Activated CD8-positive, alpha-beta T cell treated with anti-CD3 and anti-CD28 coated beads for 36 hours (primary cell): Measurements from ENCODE around the gene AMOTL2. TPM values are rescaled to one million over a fixed set of nuclear protein-coding genes. Genes with fewer than 3 reads are reported as not detected.

Experiments used
- ATAC-seq: fragments of 200-7000 bp; cut with Tn5 transposase; one replicate; pipeline ENCODE4 v1.10.0; 2021; ENCODE audit warnings: mild to moderate bottlenecking, moderate library complexity
- CTCF ChIA-PET: fragments of 350-600 bp; sonication (Branson Sonifier 250); formaldehyde crosslinking; loops from one replicate; lab custom pipeline; 2021; ENCODE audit warnings: antibody characterized with exemption; lab: Charles Lee
- POLR2A ChIA-PET: fragments of 350-600 bp; sonication (Branson Sonifier 250); formaldehyde crosslinking; loops from one replicate; lab custom pipeline; 2021; ENCODE audit warnings: antibody characterized with exemption; lab: Charles Lee
- DNase-seq: peaks from one replicate; pipeline ENCODE4 v3.0.0-alpha.2; 2020
- H3K27ac Mint-ChIP-seq: one replicate; pipeline ENCODE4 v1.8.0; 2021; ENCODE audit warnings: mild to moderate bottlenecking, mixed read lengths
- H3K27me3 Mint-ChIP-seq: one replicate; pipeline ENCODE4 v1.8.0; 2021; ENCODE audit warnings: mixed read lengths
- H3K36me3 Mint-ChIP-seq: one replicate; pipeline ENCODE4 v1.8.0; 2021; ENCODE audit warnings: low read depth, mixed read lengths
- H3K4me1 Mint-ChIP-seq: one replicate; pipeline ENCODE4 v1.8.0; 2021; ENCODE audit warnings: low read depth, mixed read lengths
- H3K4me3 Mint-ChIP-seq: one replicate; pipeline ENCODE4 v1.8.0; 2021; ENCODE audit warnings: mild to moderate bottlenecking, moderate library complexity, mixed read lengths
- H3K9me3 Mint-ChIP-seq: one replicate; pipeline ENCODE4 v1.8.0; 2021; ENCODE audit warnings: mixed read lengths
- intact Hi-C: fragments of 100-400 bp; cut with micrococcal nuclease; formaldehyde crosslinking; loops from one replicate; pipeline ENCODE4 v1.10.0; 2022
- total RNA-seq, 2 experiments: library from RNA; stranded (reverse); gene quantifications; one replicate each; pipeline ENCODE4 v1.2.3, GENCODE V29; 2021
- TF ChIP-seq, protein P1 (sequence below): fragments of 200-600 bp; IDR thresholded peaks from one replicate; pipeline ENCODE4 v1.8.0; 2022; ENCODE audit warnings: antibody characterized with exemption, mild to moderate bottlenecking

Gene AMOTL2
- total RNA-seq, 2 experiments from 2014 or later = not detected

- Mint-ChIP-seq H3K27me3 (peaks cover 6% of the 10 kb centered on the region), H3K4me3 (no peak overlapping the region), H3K36me3 (no peaks in the 10 kb centered on the region), H3K27ac (no peak overlapping the region), H3K4me1 (peaks cover 21% of the 10 kb centered on the region), H3K9me3 (no peaks in the 10 kb centered on the region)
- TF ChIP-seq, protein P1, sequence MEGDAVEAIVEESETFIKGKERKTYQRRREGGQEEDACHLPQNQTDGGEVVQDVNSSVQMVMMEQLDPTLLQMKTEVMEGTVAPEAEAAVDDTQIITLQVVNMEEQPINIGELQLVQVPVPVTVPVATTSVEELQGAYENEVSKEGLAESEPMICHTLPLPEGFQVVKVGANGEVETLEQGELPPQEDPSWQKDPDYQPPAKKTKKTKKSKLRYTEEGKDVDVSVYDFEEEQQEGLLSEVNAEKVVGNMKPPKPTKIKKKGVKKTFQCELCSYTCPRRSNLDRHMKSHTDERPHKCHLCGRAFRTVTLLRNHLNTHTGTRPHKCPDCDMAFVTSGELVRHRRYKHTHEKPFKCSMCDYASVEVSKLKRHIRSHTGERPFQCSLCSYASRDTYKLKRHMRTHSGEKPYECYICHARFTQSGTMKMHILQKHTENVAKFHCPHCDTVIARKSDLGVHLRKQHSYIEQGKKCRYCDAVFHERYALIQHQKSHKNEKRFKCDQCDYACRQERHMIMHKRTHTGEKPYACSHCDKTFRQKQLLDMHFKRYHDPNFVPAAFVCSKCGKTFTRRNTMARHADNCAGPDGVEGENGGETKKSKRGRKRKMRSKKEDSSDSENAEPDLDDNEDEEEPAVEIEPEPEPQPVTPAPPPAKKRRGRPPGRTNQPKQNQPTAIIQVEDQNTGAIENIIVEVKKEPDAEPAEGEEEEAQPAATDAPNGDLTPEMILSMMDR = no peak
- no peak for DNase-seq
- intact Hi-C loops = no loop called here
- no peak for ATAC-seq
- ChIA-PET POLR2A (no interaction called here), CTCF (interaction anchor here (1.5 kb wide), 1 partner anchor 149 kb away, joined by 3 read pairs; no protein-coding TSS in a partner anchor)
Observed at GRCh38 chr3:134361162-134361835, 12.9 kb downstream of the AMOTL2 start.

- Mint-ChIP-seq H3K36me3 (no peaks in the 10 kb centered on the region), H3K27ac (no peak overlapping the region), H3K9me3 (no peaks in the 10 kb centered on the region), H3K27me3 (peaks cover 6% of the 10 kb centered on the region), H3K4me1 (peaks cover 17% of the 10 kb centered on the region), H3K4me3 (no peak overlapping the region)
- intact Hi-C loops = no loop called here
- DNase-seq (no peak), ATAC-seq (no peak)
- TF ChIP-seq, protein P1 = no peak
- ChIA-PET CTCF (no interaction called here), POLR2A (no interaction called here)
Observed at GRCh38 chr3:134360046-134360445, 14.2 kb downstream of the AMOTL2 start.

- Mint-ChIP-seq H3K27me3 (peaks cover 6% of the 10 kb centered on the region), H3K9me3 (no peaks in the 10 kb centered on the region), H3K4me3 (no peak overlapping the region), H3K36me3 (no peaks in the 10 kb centered on the region), H3K27ac (no peak overlapping the region), H3K4me1 (peaks cover 10% of the 10 kb centered on the region)
- DNase-seq = no peak
- intact Hi-C loops = no loop called here
- ChIA-PET POLR2A (no interaction called here), CTCF (interaction anchor here (0.9 to 1.2 kb wide), 3 partner anchors 11 to 114 kb away, joined by 3 to 6 read pairs (median 4); no protein-coding TSS in a partner anchor)
- TF ChIP-seq, protein P1 = no peak
- ATAC-seq = no peak
Observed at GRCh38 chr3:134359121-134360010, 14.9 kb downstream of the AMOTL2 start.

DNA sequence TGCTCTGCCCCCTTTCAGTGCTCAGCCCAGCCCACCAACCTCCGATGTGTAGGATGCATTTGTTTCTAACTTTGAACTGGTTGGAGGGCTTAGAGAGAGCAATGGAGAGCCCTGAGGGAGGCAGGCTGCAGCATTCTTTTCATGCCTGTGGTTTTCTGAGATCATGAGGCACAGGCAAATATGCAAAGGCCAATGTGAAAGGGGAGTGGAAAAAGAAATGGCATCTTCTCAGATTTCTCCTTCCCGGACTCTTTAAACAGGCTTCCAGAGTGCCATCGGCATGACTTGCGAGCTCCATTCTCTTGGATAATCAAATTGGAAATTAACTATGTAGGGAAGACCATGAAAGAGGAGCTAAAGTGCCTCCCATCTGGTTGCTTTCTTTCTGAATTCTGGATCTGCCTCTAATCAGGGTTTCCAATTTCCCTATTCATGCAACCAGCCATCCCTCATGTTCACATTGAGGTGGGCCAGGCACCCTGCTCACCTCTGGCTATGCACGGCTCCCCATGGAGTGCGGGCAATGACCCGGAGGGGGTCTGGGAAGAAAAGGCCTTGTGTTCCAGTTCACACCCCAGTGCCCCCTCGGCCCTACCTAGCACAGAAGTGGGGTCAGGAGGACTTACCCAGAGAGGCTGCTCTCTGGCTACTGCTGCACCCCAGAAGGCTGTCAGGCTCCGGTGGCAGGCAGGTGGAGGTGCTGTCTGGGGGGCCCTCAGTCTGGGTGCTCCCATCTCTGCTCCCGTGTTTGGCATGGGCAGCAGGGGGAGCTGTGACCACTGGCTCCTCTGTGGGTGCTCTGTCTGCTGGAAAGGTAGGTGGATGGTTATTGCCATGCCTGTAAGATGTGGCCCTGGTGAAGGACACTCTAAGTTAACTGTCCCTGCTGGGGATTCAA is 16.1 kb downstream of the AMOTL2 start:
- ATAC-seq = no peak
- Mint-ChIP-seq H3K4me3 (no peak overlapping the region), H3K36me3 (no peaks in the 10 kb centered on the region), H3K27me3 (peaks cover 2% of the 10 kb centered on the region), H3K4me1 (peaks cover 1% of the 10 kb centered on the region), H3K9me3 (no peaks in the 10 kb centered on the region), H3K27ac (no peak overlapping the region)
- TF ChIP-seq, protein P1 = no peak
- ChIA-PET POLR2A (interaction anchor here (0.5 kb wide), 1 partner anchor 44 kb away, joined by 3 read pairs; no protein-coding TSS in a partner anchor), CTCF (interaction anchor here (0.9 to 1.7 kb wide), 5 partner anchors 12 to 115 kb away, joined by 3 to 6 read pairs (median 4); partner anchors contain the start of gene AMOTL2)
- peak; percentile 41 for DNase-seq
- intact Hi-C loops = no loop called here
